ENCODE results near the gene RNASE4. TPM values are rescaled to one million over a fixed set of nuclear protein-coding genes. Genes with fewer than 3 reads are reported as not detected.
A peak's percentile ranks its signal among the peaks of the same experiment; 100 is the strongest.

Gene RNASE4
- total RNA-seq, 1 experiment from 2014 or later = not detected

- Mint-ChIP-seq H3K4me3 (no peak overlapping the region), H3K36me3 (ENCODE audit: insufficient read depth in 1 of 3, low read depth in 3 of 3) (no peaks in the 10 kb centered on the region), H3K27me3 (ENCODE audit: low read depth) (peaks cover 3% of the 10 kb centered on the region), H3K27ac (no peak overlapping the region), H3K9me3 (no peaks in the 10 kb centered on the region), H3K4me1 (peaks cover 16% of the 10 kb centered on the region in 2 experiments)
- H3K79me2 ChIP-seq (ENCODE audit: insufficient read depth, low read length) = no peaks in the 10 kb centered on the region
- peak; percentile 68 for DNase-seq
- WGBS (ENCODE audit: extremely low coverage, insufficient read length, low lambda C conversion rate) = no CpG with 5 or more reads among the region's 22 CpGs
- H2BK5ac ChIP-seq (ENCODE audit: insufficient read length, low read length) = no peak overlapping the region
- H3K56ac ChIP-seq (ENCODE audit: insufficient read length, low read depth, low read length) = no peak overlapping the region
- no peaks in the 10 kb centered on the region for H3K27me3 ChIP-seq (ENCODE audit: insufficient read depth, low read length)
- no peak overlapping the region for H2BK20ac ChIP-seq (ENCODE audit: low read depth, low read length, poor library complexity, severe bottlenecking)
- no peak overlapping the region for H3T11ph ChIP-seq (ENCODE audit: low read length)
- peak overlapping the region; percentile 97 for H3K4me2 ChIP-seq (ENCODE audit: insufficient read depth, insufficient read length, low read length)
- peaks cover 23% of the 10 kb centered on the region for H3K23me2 ChIP-seq (ENCODE audit: insufficient read length, low read depth, low read length, poor library complexity, severe bottlenecking)
- no peak overlapping the region for H2BK12ac ChIP-seq (ENCODE audit: insufficient read length, low read depth, low read length)
- no peaks in the 10 kb centered on the region for H3K79me1 ChIP-seq (ENCODE audit: insufficient read depth, low read depth, low read length, poor library complexity, severe bottlenecking)
- no peak overlapping the region for H3K27ac ChIP-seq (ENCODE audit: insufficient read length, low read depth, low read length)
- H2BK15ac ChIP-seq (ENCODE audit: low read depth, low read length) = no peak overlapping the region
- H3K9me3 ChIP-seq (ENCODE audit: control insufficient read depth, low read depth, low read length) = no peaks in the 10 kb centered on the region
- no peak for TF ChIP-seq CTCF (conservative IDR thresholded peaks at IDR 0.05)
- no peaks in the 10 kb centered on the region for H3K4me1 ChIP-seq (ENCODE audit: insufficient read depth, low read length)
- no peak overlapping the region for H2AK5ac ChIP-seq (ENCODE audit: insufficient read length, low read length)
- H3K9ac ChIP-seq (ENCODE audit: extremely low read depth, insufficient read length, low read length) = peak overlapping the region; percentile 17
- no peak overlapping the region for H4K8ac ChIP-seq (replicated peaks; ENCODE audit: insufficient read length, low read depth, low read length)
- H4K5ac ChIP-seq (ENCODE audit: insufficient read length, low read depth, low read length) = no peak overlapping the region
- no peak overlapping the region for H3K23ac ChIP-seq (ENCODE audit: insufficient read length, low read depth, low read length)
- no peak overlapping the region for H4K91ac ChIP-seq (ENCODE audit: insufficient read length, low read depth, low read length)
- no peak overlapping the region for H3K18ac ChIP-seq (ENCODE audit: insufficient read length, low read depth, low read length)
- no peak overlapping the region for H3K14ac ChIP-seq (ENCODE audit: insufficient read depth, low read length)
- no peaks in the 10 kb centered on the region for H4K20me1 ChIP-seq (ENCODE audit: control insufficient read depth, insufficient read depth, insufficient read length)
- no peak overlapping the region for H3K4ac ChIP-seq (ENCODE audit: low read depth, low read length)
- peak overlapping the region; percentile 11 for H2AFZ ChIP-seq (ENCODE audit: low read length)
- no peak overlapping the region for H2BK120ac ChIP-seq (ENCODE audit: low read depth, low read length, poor library complexity, severe bottlenecking)
These were observed 499 bp downstream of the RNASE4 start for GRCh38 chr14:20684662-20685456.
